ENCODE measurements around the gene STK11. TPM values are rescaled to one million over a fixed set of nuclear protein-coding genes. Genes with fewer than 3 reads are reported as not detected.

Gene STK11
- total and polyA plus RNA-seq, 2 experiments from 2014 or later, result 19.4 to 96.5 TPM

DNA sequence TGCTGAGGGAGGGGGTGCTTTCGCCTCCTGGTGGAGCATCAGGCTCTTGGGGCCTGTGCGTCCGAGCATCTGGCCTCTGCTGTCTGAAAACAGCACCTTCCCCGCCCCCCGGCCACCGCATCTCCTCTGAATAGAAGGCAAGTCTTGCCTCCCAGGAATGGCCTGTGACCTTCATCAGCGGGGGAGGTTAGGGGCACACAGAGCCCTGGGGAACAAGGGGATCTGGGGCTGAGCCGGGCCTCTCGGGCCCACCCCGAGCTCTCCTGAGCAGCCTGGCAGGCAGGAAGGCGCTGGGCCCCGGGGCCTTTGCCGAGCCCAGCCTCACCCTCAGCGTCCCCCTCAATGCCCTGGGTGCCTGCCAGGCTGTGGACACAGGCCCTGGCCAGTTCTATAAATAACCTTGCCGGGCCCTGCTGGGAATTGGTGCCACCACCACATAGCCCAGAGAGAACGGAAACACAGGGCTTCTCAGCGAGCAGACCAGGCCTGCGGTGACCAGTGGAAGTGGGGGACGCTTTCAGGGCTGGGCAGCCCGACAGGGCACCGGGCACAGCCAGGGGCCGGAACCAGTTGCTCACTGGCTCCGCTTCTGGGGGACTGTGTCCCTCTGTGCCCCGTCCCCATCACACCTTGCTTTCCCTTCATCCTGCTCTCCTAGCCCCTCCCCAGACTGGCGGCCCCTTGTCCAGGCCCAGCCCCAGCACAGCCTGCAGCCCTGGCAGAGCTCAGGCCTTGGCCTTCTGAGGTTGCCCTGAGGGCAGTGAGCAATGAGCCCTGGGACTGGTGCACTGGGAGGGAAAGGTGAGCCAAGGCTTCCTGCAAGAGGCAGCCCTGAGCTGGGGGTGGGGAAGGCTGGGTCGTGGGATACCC lies 9.5 kb downstream of the STK11 start:
- Histone ChIP-seq H3K36me3 (ENCODE audit: insufficient read depth) (no peaks in the 10 kb centered on the region; the same call in 1 of the 2 replicates), H3K4me3 (no peak overlapping the region), H3K9me2 (ENCODE audit: insufficient read depth) (no peaks in the 10 kb centered on the region), H3K4me2 (no peak overlapping the region), H3K27ac (ENCODE audit: low read depth) (no peak overlapping the region), H3K79me2 (replicated peaks; ENCODE audit: insufficient read depth) (peaks cover 90% of the 10 kb centered on the region), H2AFZ (no peak overlapping the region), H3F3A (replicated peaks; ENCODE audit: low read depth) (peaks cover 14% of the 10 kb centered on the region), H3K27me3 (ENCODE audit: insufficient read depth) (no peaks in the 10 kb centered on the region), H4K20me1 (replicated peaks; ENCODE audit: insufficient read depth) (peaks cover 45% of the 10 kb centered on the region; the same call in 1 of the 2 replicates), H3K4me1 (ENCODE audit: insufficient read depth) (peaks cover 19% of the 10 kb centered on the region; the same call in 1 of the 2 replicates)
- TF ChIP-seq ZNF331 (CRISPR knock-in tag; IDR thresholded peaks at IDR 0.05; ENCODE audit: low read depth), result no peak
- TF ChIP-seq, protein P1, sequence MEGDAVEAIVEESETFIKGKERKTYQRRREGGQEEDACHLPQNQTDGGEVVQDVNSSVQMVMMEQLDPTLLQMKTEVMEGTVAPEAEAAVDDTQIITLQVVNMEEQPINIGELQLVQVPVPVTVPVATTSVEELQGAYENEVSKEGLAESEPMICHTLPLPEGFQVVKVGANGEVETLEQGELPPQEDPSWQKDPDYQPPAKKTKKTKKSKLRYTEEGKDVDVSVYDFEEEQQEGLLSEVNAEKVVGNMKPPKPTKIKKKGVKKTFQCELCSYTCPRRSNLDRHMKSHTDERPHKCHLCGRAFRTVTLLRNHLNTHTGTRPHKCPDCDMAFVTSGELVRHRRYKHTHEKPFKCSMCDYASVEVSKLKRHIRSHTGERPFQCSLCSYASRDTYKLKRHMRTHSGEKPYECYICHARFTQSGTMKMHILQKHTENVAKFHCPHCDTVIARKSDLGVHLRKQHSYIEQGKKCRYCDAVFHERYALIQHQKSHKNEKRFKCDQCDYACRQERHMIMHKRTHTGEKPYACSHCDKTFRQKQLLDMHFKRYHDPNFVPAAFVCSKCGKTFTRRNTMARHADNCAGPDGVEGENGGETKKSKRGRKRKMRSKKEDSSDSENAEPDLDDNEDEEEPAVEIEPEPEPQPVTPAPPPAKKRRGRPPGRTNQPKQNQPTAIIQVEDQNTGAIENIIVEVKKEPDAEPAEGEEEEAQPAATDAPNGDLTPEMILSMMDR (conservative IDR thresholded peaks at IDR 0.05; ENCODE audit: low read depth in 2 of 2), result peak in 1 of 2 experiments; percentile 20; a peak in 1 of 4 replicates
- H3K27ac Mint-ChIP-seq, result no peak overlapping the region
- peaks cover 12% of the 10 kb centered on the region for H3K27me3 Mint-ChIP-seq (ENCODE audit: insufficient read depth, low read depth, poor library complexity)
- no peak for DNase-seq (ENCODE audit: low spot score)
- ATAC-seq, result no peak
- peaks cover 12% of the 10 kb centered on the region; the same call in 2 of the 3 replicates for H3K36me3 Mint-ChIP-seq (ENCODE audit: low read depth)
- H3K9me3 Mint-ChIP-seq, result no peaks in the 10 kb centered on the region
- peaks cover 32% of the 10 kb centered on the region for H3K4me1 Mint-ChIP-seq
- H3K4me3 Mint-ChIP-seq, result no peak overlapping the region

- Histone ChIP-seq H3F3A (replicated peaks; ENCODE audit: low read depth) (peaks cover 19% of the 10 kb centered on the region), H3K4me3 (no peak overlapping the region), H3K4me1 (ENCODE audit: insufficient read depth) (peaks cover 12% of the 10 kb centered on the region; the same call in 1 of the 2 replicates), H4K20me1 (replicated peaks; ENCODE audit: insufficient read depth) (peaks cover 39% of the 10 kb centered on the region; the same call in 1 of the 2 replicates), H3K27me3 (ENCODE audit: insufficient read depth) (no peaks in the 10 kb centered on the region), H3K36me3 (ENCODE audit: insufficient read depth) (no peaks in the 10 kb centered on the region), H3K79me2 (replicated peaks; ENCODE audit: insufficient read depth) (peaks cover 74% of the 10 kb centered on the region), H3K27ac (ENCODE audit: low read depth) (0 out of 2 replicates have a peak overlapping the region, but pooled peaks have one; percentile 76), H2AFZ (no peak overlapping the region), H3K9me2 (ENCODE audit: insufficient read depth) (no peaks in the 10 kb centered on the region), H3K4me2 (no peak overlapping the region)
- no peak overlapping the region for H3K4me3 Mint-ChIP-seq
- no peak overlapping the region for H3K27ac Mint-ChIP-seq
- H3K4me1 Mint-ChIP-seq, result peaks cover 28% of the 10 kb centered on the region
- H3K27me3 Mint-ChIP-seq (ENCODE audit: insufficient read depth, low read depth, poor library complexity), result peaks cover 12% of the 10 kb centered on the region
- peaks cover 8% of the 10 kb centered on the region; the same call in 2 of the 3 replicates for H3K36me3 Mint-ChIP-seq (ENCODE audit: low read depth)
- DNase-seq (ENCODE audit: low spot score), result no peak
- ATAC-seq, result no peak
- H3K9me3 Mint-ChIP-seq, result no peaks in the 10 kb centered on the region
- TF ChIP-seq, protein P1 (conservative IDR thresholded peaks at IDR 0.05; ENCODE audit: low read depth in 2 of 2), result no peak
- TF ChIP-seq NANOG (IDR thresholded peaks at IDR 0.05; ENCODE audit: borderline replicate concordance) (no peak), JUNB (IDR thresholded peaks at IDR 0.05; ENCODE audit: unreplicated experiment) (no peak), EZH2phosphoT487 (IDR thresholded peaks at IDR 0.05; ENCODE audit: unreplicated experiment) (no peak)
- TF ChIP-seq, protein P2, sequence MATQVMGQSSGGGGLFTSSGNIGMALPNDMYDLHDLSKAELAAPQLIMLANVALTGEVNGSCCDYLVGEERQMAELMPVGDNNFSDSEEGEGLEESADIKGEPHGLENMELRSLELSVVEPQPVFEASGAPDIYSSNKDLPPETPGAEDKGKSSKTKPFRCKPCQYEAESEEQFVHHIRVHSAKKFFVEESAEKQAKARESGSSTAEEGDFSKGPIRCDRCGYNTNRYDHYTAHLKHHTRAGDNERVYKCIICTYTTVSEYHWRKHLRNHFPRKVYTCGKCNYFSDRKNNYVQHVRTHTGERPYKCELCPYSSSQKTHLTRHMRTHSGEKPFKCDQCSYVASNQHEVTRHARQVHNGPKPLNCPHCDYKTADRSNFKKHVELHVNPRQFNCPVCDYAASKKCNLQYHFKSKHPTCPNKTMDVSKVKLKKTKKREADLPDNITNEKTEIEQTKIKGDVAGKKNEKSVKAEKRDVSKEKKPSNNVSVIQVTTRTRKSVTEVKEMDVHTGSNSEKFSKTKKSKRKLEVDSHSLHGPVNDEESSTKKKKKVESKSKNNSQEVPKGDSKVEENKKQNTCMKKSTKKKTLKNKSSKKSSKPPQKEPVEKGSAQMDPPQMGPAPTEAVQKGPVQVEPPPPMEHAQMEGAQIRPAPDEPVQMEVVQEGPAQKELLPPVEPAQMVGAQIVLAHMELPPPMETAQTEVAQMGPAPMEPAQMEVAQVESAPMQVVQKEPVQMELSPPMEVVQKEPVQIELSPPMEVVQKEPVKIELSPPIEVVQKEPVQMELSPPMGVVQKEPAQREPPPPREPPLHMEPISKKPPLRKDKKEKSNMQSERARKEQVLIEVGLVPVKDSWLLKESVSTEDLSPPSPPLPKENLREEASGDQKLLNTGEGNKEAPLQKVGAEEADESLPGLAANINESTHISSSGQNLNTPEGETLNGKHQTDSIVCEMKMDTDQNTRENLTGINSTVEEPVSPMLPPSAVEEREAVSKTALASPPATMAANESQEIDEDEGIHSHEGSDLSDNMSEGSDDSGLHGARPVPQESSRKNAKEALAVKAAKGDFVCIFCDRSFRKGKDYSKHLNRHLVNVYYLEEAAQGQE (IDR thresholded peaks at IDR 0.05; ENCODE audit: unreplicated experiment), result no peak
Observed at GRCh38 chr19:1216756-1217155, 11.2 kb downstream of the STK11 start.

Data from GM23338 (cell line).